IMR-90 (cell line): Measurements from ENCODE around the gene TMEM184B. TPM values are rescaled to one million over a fixed set of nuclear protein-coding genes. Genes with fewer than 3 reads are reported as not detected.
A peak's percentile ranks its signal among the peaks of the same experiment; 100 is the strongest.

Experiments
- ATAC-seq: fragments of 200-7000 bp; cut with Tn5 transposase; 2 replicates; pipeline ENCODE4 v1.9.1; 2020; ENCODE audit warnings: low read depth, mild to moderate bottlenecking, moderate library complexity
- BruUV-seq: library from RNA; stranded (reverse); fragments of 400-500 nt; replicated peaks from 2 replicates; lab custom pipeline; 2021; lab: Mats Ljungman, UMichigan
- CTCF ChIA-PET: fragments of 300-600 bp; formaldehyde crosslinking; extraction: SDS; loops from one replicate; lab custom pipeline; 2021; ENCODE audit warnings: antibody characterized with exemption; lab: Yijun Ruan, JAX
- POLR2A ChIA-PET: fragments of 300-600 bp; sonication (Branson Sonifier 250); formaldehyde crosslinking; loops from one replicate; lab custom pipeline; 2022; ENCODE audit warnings: antibody characterized with exemption; ENCODE audit not compliant: unreplicated experiment; lab: Charles Lee
- DNase-seq: peaks from one replicate; pipeline ENCODE4 v3.0.0; 2013
- H2AFZ ChIP-seq: replicated peaks from 2 replicates; pipeline ENCODE3; 2013; ENCODE audit warnings: low read length, mild to moderate bottlenecking; ENCODE audit not compliant: poor library complexity
- H2AK5ac ChIP-seq: 2 replicates; pipeline ENCODE4 v1.6.1; 2013; ENCODE audit warnings: low read depth, low read length, inconsistent platforms
- H2AK9ac ChIP-seq: replicated peaks from 2 replicates; pipeline ENCODE3; 2013; ENCODE audit warnings: mild to moderate bottlenecking, low read depth, low read length, moderate library complexity; ENCODE audit not compliant: poor library complexity
- H2BK120ac ChIP-seq: 2 replicates; pipeline ENCODE4 v1.6.1; 2013; ENCODE audit warnings: low read depth, low read length, inconsistent platforms
- H2BK15ac ChIP-seq: 3 replicates; pipeline ENCODE4 v1.6.1; 2013; ENCODE audit warnings: low read depth, low read length, inconsistent platforms
- H2BK20ac ChIP-seq: 2 replicates; pipeline ENCODE4 v1.6.1; 2013; ENCODE audit warnings: low read depth, mild to moderate bottlenecking, inconsistent platforms, low read length, moderate library complexity
- H2BK5ac ChIP-seq: 2 replicates; pipeline ENCODE4 v1.6.1; 2013; ENCODE audit warnings: mild to moderate bottlenecking, low read depth, low read length, inconsistent platforms; ENCODE audit not compliant: poor library complexity, severe bottlenecking
- H3K14ac ChIP-seq: replicated peaks from 2 replicates; pipeline ENCODE4 v1.6.1; 2013; ENCODE audit warnings: low read depth, low read length, inconsistent platforms
- H3K18ac ChIP-seq: 2 replicates; pipeline ENCODE4 v1.6.1; 2013; ENCODE audit warnings: low read depth, low read length, control low read depth
- H3K23ac ChIP-seq: 2 replicates; pipeline ENCODE4 v1.6.1; 2013; ENCODE audit warnings: low read depth, low read length, inconsistent platforms
- H3K27ac ChIP-seq: 2 replicates; pipeline ENCODE4 v1.5.1; 2013; ENCODE audit warnings: mild to moderate bottlenecking, control low read depth, low read length; ENCODE audit not compliant: insufficient read depth
- H3K27me3 ChIP-seq: 2 replicates; pipeline ENCODE4 v1.6.1; 2013; ENCODE audit warnings: low read length; ENCODE audit not compliant: control insufficient read depth, insufficient read depth
- H3K36me3 ChIP-seq: 2 replicates; pipeline ENCODE4 v1.6.1; 2013; ENCODE audit warnings: low read length, mixed read lengths; ENCODE audit not compliant: control insufficient read depth, insufficient read depth
- H3K4ac ChIP-seq: 2 replicates; pipeline ENCODE4 v1.6.1; 2013; ENCODE audit warnings: low read depth, low read length, inconsistent platforms
- H3K4me1 ChIP-seq: 2 replicates; pipeline ENCODE4 v1.6.1; 2013; ENCODE audit warnings: low read length, mixed read lengths; ENCODE audit not compliant: control insufficient read depth, insufficient read depth
- H3K4me2 ChIP-seq: 2 replicates; pipeline ENCODE4 v1.6.1; 2013; ENCODE audit warnings: low read depth, mild to moderate bottlenecking, control low read depth, low read length, moderate library complexity
- H3K4me3 ChIP-seq: 2 replicates; pipeline ENCODE4 v1.5.1; 2013; ENCODE audit warnings: low read depth, mild to moderate bottlenecking, control low read depth, low read length, moderate library complexity; ENCODE audit not compliant: insufficient read depth
- H3K56ac ChIP-seq: 2 replicates; pipeline ENCODE4 v1.6.1; 2013; ENCODE audit warnings: low read length, inconsistent platforms; ENCODE audit not compliant: insufficient read depth; ENCODE audit errors: extremely low read depth
- H3K79me1 ChIP-seq, 2 experiments: 2 replicates each; pipeline ENCODE4 v1.6.1; 2013; ENCODE audit warnings: low read length in 2 of 2, inconsistent platforms in 1 of 2, low read depth in 1 of 2
- H3K9ac ChIP-seq: 2 replicates; pipeline ENCODE4 v1.6.1; 2013; ENCODE audit warnings: low read depth, low read length, control low read depth
- H3K9me1 ChIP-seq: 2 replicates; pipeline ENCODE4 v1.6.1; 2013; ENCODE audit warnings: low read length, inconsistent platforms; ENCODE audit not compliant: insufficient read depth
- H3K9me3 ChIP-seq: 2 replicates; pipeline ENCODE4 v1.6.1; 2013; ENCODE audit warnings: low read length; ENCODE audit not compliant: control insufficient read depth, insufficient read depth
- H4K20me1 ChIP-seq: 2 replicates; pipeline ENCODE4 v1.6.1; 2013; ENCODE audit warnings: low read length, inconsistent platforms; ENCODE audit not compliant: insufficient read depth
- H4K5ac ChIP-seq: 2 replicates; pipeline ENCODE4 v1.6.1; 2013; ENCODE audit warnings: mild to moderate bottlenecking, low read depth, low read length, control low read depth
- H4K8ac ChIP-seq, 2 experiments: 2 replicates each; pipeline ENCODE4 v1.6.1; 2013; ENCODE audit warnings: low read depth in 2 of 2, low read length in 2 of 2, control low read depth in 1 of 2, inconsistent platforms in 1 of 2
- H4K91ac ChIP-seq: 2 replicates; pipeline ENCODE4 v1.6.1; 2013; ENCODE audit warnings: low read depth, low read length, inconsistent platforms; ENCODE audit not compliant: insufficient read depth
- BHLHE40 ChIP-seq: fragments of 150-350 bp; IDR thresholded peaks from 2 replicates; pipeline ENCODE4 v1.6.1; 2016; ENCODE audit warnings: mild to moderate bottlenecking, low read depth, low read length
- CEBPB ChIP-seq: IDR thresholded peaks from 2 replicates; pipeline ENCODE4 v1.6.1; 2012; ENCODE audit warnings: low read depth, low read length, improper control_type of control experiment
- CHD1 ChIP-seq: IDR thresholded peaks from 2 replicates; pipeline ENCODE4 v1.6.1; 2012; ENCODE audit warnings: low read depth, low read length, improper control_type of control experiment
- CTCF ChIP-seq: conservative IDR thresholded peaks from 2 replicates; pipeline ENCODE4 v1.5.1; 2012; ENCODE audit warnings: mild to moderate bottlenecking, low read depth, low read length, improper control_type of control experiment
- ELK1 ChIP-seq: fragments of 150-350 bp; IDR thresholded peaks from 2 replicates; pipeline ENCODE4 v1.6.1; 2016; ENCODE audit warnings: low read depth, mild to moderate bottlenecking, low read length, moderate library complexity, borderline replicate concordance
- FOS ChIP-seq: fragments of 150-350 bp; IDR thresholded peaks from 2 replicates; pipeline ENCODE4 v1.6.1; 2016; ENCODE audit warnings: low read depth, low read length
- MAFK ChIP-seq: IDR thresholded peaks from 2 replicates; pipeline ENCODE4 v1.6.1; 2012; ENCODE audit warnings: low read depth, low read length, improper control_type of control experiment
- MXI1 ChIP-seq: IDR thresholded peaks from 2 replicates; pipeline ENCODE4 v1.6.1; 2012; ENCODE audit warnings: low read depth, mild to moderate bottlenecking, low read length, moderate library complexity, borderline replicate concordance
- NFE2L2 ChIP-seq: fragments of 150-350 bp; IDR thresholded peaks from 2 replicates; pipeline ENCODE4 v1.6.1; 2016; ENCODE audit warnings: low read depth, mild to moderate bottlenecking, low read length
- POLR2A ChIP-seq: IDR thresholded peaks from 2 replicates; pipeline ENCODE4 v1.6.1; 2012; ENCODE audit warnings: mild to moderate bottlenecking, low read depth, low read length
- RAD21 ChIP-seq: IDR thresholded peaks from 2 replicates; pipeline ENCODE4 v1.6.1; 2012; ENCODE audit warnings: low read length, improper control_type of control experiment
- RCOR1 ChIP-seq: IDR thresholded peaks from 2 replicates; pipeline ENCODE4 v1.6.1; 2012; ENCODE audit warnings: mild to moderate bottlenecking, low read length, improper control_type of control experiment; ENCODE audit not compliant: insufficient replicate concordance
- RFX5 ChIP-seq: IDR thresholded peaks from 2 replicates; pipeline ENCODE4 v1.8.0; 2012; ENCODE audit warnings: low read depth, mild to moderate bottlenecking, low read length, moderate library complexity
- USF2 ChIP-seq: fragments of 150-350 bp; IDR thresholded peaks from 2 replicates; pipeline ENCODE4 v1.6.1; 2017; ENCODE audit warnings: mild to moderate bottlenecking, antibody characterized with exemption, low read length, low read depth
- WGBS, 2 experiments: methylation state at CpG; one replicate each; pipeline versions ENCODE4 v1.1.5 to v1.1.7; 2013; ENCODE audit warnings: missing lambda C conversion rate in 2 of 2; ENCODE audit not compliant: insufficient read length in 1 of 2; ENCODE audit errors: extremely low coverage in 2 of 2; 5-methylcytosine and 5-hydroxymethylcytosine counted together
- dilution Hi-C: fragments of 300-500 bp; cut with HindIII; formaldehyde crosslinking; loops from one replicate; pipeline ENCODE4 v1.14.3; 2018; ENCODE audit warnings: low sequenced_read_pairs; ENCODE audit not compliant: unreplicated experiment
- in situ Hi-C: fragments of 300-500 bp; cut with MboI; formaldehyde crosslinking; loops from 3 replicates; pipeline ENCODE4 v1.14.3; 2019; ENCODE audit warnings: low sequenced_read_pairs, inconsistent platforms, mixed read lengths
- intact Hi-C: fragments of 100-400 bp; cut with micrococcal nuclease; formaldehyde crosslinking; loops from 2 replicates; pipeline ENCODE4 v1.10.0; 2022
- polyA plus RNA-seq, 3 experiments: library from polyadenylated mRNA; depleted of rRNA; stranded (reverse); fragments of >200 nt; gene quantifications; 2 replicates each; pipeline ENCODE4 v1.2.3, GENCODE V29; 2012; ENCODE audit warnings: low replicate concordance in 1 of 3
- total RNA-seq: library from RNA; depleted of rRNA; stranded (reverse); fragments of >200 nt; gene quantifications from 2 replicates; pipeline ENCODE4 v1.2.3, GENCODE V29; 2012

Gene TMEM184B
- total and polyA plus RNA-seq, 2 of the 4 experiments (the other 2 are of a cell fraction) = 9.1 to 81.1 TPM

GRCh38 chr22:38201711-38202436, 70.9 kb downstream of the TMEM184B start, which contains the start of gene MAFF:
Gene MAFF, plus strand, starts transcription at chr22:38201994. Its CDS starts 11,860 bp downstream, at chr22:38213854.
- no TSS peak for BruUV-seq
- TF ChIP-seq MXI1 (0 out of 2 replicates have a peak, but pooled peaks have one; percentile 30), RCOR1 (no peak), BHLHE40 (peak; percentile 72), POLR2A (peak; percentile 99), USF2 (peak; percentile 85), RFX5 (no peak), ELK1 (no peak), FOS (peak; percentile 88), CTCF (no peak), NFE2L2 (peak; percentile 12; the same call in 1 of the 2 replicates), CHD1 (0 out of 2 replicates have a peak, but pooled peaks have one; percentile 21), RAD21 (peak; percentile 18), MAFK (no peak), CEBPB (no peak)

More at GRCh38 chr22:38201711-38202436, 70.9 kb downstream of the TMEM184B start, which contains the start of gene MAFF:
- peak within 1 kb of the TSS; percentile 90 to 91 for H4K8ac ChIP-seq
- H4K5ac ChIP-seq = peak within 1 kb of the TSS; percentile 81
- H3K56ac ChIP-seq = peak within 1 kb of the TSS; percentile 69
- H2BK15ac ChIP-seq = peak within 1 kb of the TSS; percentile 98; the same call in 2 of the 3 replicates
- no peaks in the 10 kb centered on the region for H3K36me3 ChIP-seq
- intact Hi-C loops = loop anchor here (2.0 kb wide), 1 partner anchor 21 kb away; the partner anchor contains the start of gene PLA2G6
- H3K9me3 ChIP-seq = no peaks in the 10 kb centered on the region
- ChIA-PET POLR2A (interaction anchor here (0.7 kb wide), 1 partner anchor 81 kb away, joined by 5 read pairs; no protein-coding TSS in a partner anchor), CTCF (interaction anchor here (0.7 to 1.0 kb wide), 2 partner anchors 26 to 87 kb away, joined by 3 read pairs; no protein-coding TSS in a partner anchor)
- H2AK5ac ChIP-seq = peak within 1 kb of the TSS; percentile 92
- peak within 1 kb of the TSS; percentile 76 for H2BK120ac ChIP-seq
- H3K27me3 ChIP-seq = no peaks in the 10 kb centered on the region
- H2AK9ac ChIP-seq = peak within 1 kb of the TSS; percentile 98
- H4K91ac ChIP-seq = peak within 1 kb of the TSS; percentile 91
- H3K79me1 ChIP-seq = peaks cover 3 to 48% of the 10 kb centered on the region in 2 experiments; a peak in 3 of 4 replicates
- peak; percentile 98 for DNase-seq
- H2BK5ac ChIP-seq = peak within 1 kb of the TSS; percentile 96
- peak within 1 kb of the TSS; percentile 95 for H3K9ac ChIP-seq
- peaks cover 21% of the 10 kb centered on the region for H3K9me1 ChIP-seq
- H3K4me1 ChIP-seq = peaks cover 24% of the 10 kb centered on the region
- peak within 1 kb of the TSS; percentile 99 for H3K4me2 ChIP-seq
- peak within 1 kb of the TSS; percentile 67 for H3K4me3 ChIP-seq
- H2AFZ ChIP-seq = peak within 1 kb of the TSS; percentile 92
- peak within 1 kb of the TSS; percentile 69 for H3K18ac ChIP-seq
- in situ Hi-C loops = no loop called here
- H3K14ac ChIP-seq = peak within 1 kb of the TSS; percentile 77
- H2BK20ac ChIP-seq = peak within 1 kb of the TSS; percentile 58
- H4K20me1 ChIP-seq = peaks cover 45% of the 10 kb centered on the region
- peak within 1 kb of the TSS; percentile 87 for H3K4ac ChIP-seq
- dilution Hi-C loops = no loop called here
- peak; percentile 82 for ATAC-seq
- peak within 1 kb of the TSS; percentile 96 for H3K27ac ChIP-seq
- 0% methylated on average over 30 of the region's 85 CpGs; no CpG with 5 or more reads in 1 of the 2 experiments for WGBS, 2 experiments
- H3K23ac ChIP-seq = peak within 1 kb of the TSS; percentile 93
